HepG2 (cell line): Measurements from ENCODE around the gene FDPS. TPM values are rescaled to one million over a fixed set of nuclear protein-coding genes. Genes with fewer than 3 reads are reported as not detected.

ENCODE experiments used
- BCL6 ChIP-seq: IDR thresholded peaks from 2 replicates; pipeline ENCODE4 v1.6.1; 2016; ENCODE audit warnings: missing genetic modification reagents, missing compliant biosample characterization
- CCDC6 ChIP-seq: sonication (generic); formaldehyde crosslinking; IDR thresholded peaks from 2 replicates; pipeline ENCODE4 v1.8.1; 2022; ENCODE audit warnings: mild to moderate bottlenecking, missing genetic modification reagents, moderate library complexity
- CHCHD3 ChIP-seq: sonication (generic); formaldehyde crosslinking; IDR thresholded peaks from 2 replicates; pipeline ENCODE4 v1.8.0; 2022; ENCODE audit warnings: mild to moderate bottlenecking, missing genetic modification reagents, moderate library complexity
- DR1 ChIP-seq: sonication (generic); formaldehyde crosslinking; IDR thresholded peaks from 2 replicates; pipeline ENCODE4 v1.8.0; 2021; ENCODE audit warnings: mild to moderate bottlenecking, missing genetic modification reagents, inconsistent platforms
- GMEB1 ChIP-seq: sonication (generic); formaldehyde crosslinking; IDR thresholded peaks from 2 replicates; pipeline ENCODE4 v1.5.1; 2020; ENCODE audit warnings: missing genetic modification reagents, mild to moderate bottlenecking, borderline replicate concordance
- HNF1B ChIP-seq: sonication (generic); formaldehyde crosslinking; IDR thresholded peaks from 2 replicates; pipeline ENCODE4 v1.5.1; 2020; ENCODE audit warnings: mild to moderate bottlenecking, moderate library complexity, missing genetic modification reagents
- KLF15 ChIP-seq: sonication (generic); formaldehyde crosslinking; IDR thresholded peaks from 2 replicates; pipeline ENCODE4 v1.8.1; 2023; ENCODE audit warnings: borderline replicate concordance, mild to moderate bottlenecking, inconsistent platforms, missing genetic modification reagents, mixed read lengths
- MIER2 ChIP-seq: IDR thresholded peaks from 2 replicates; pipeline ENCODE4 v1.6.1; 2016; ENCODE audit warnings: missing biosample characterization, missing genetic modification reagents
- MLX ChIP-seq: IDR thresholded peaks from 2 replicates; pipeline ENCODE4 v1.6.1; 2016
- MNT ChIP-seq: fragments of 450-650 bp; IDR thresholded peaks from 2 replicates; pipeline ENCODE4 v1.6.1; 2016
- NCOA5 ChIP-seq: sonication (generic); formaldehyde crosslinking; IDR thresholded peaks from 2 replicates; pipeline ENCODE4 v1.4.0; 2020; ENCODE audit warnings: missing genetic modification reagents
- PCBP2 ChIP-seq: fragments of 200-400 bp; formaldehyde crosslinking; optimal IDR thresholded peaks from 2 replicates; pipeline ENCODE3; 2018; ENCODE audit warnings: low read length, low read depth; ENCODE audit not compliant: poor library complexity, severe bottlenecking
- PLRG1 ChIP-seq: fragments of 450-650 bp; conservative IDR thresholded peaks from 2 replicates; pipeline ENCODE4 v1.6.1; 2016
- RBAK ChIP-seq: sonication (generic); formaldehyde crosslinking; IDR thresholded peaks from 2 replicates; pipeline ENCODE4 v1.5.1; 2020; ENCODE audit warnings: mild to moderate bottlenecking, missing genetic modification reagents
- RFX3 ChIP-seq: IDR thresholded peaks from 2 replicates; pipeline ENCODE4 v1.6.1; 2016; ENCODE audit warnings: missing biosample characterization, missing genetic modification reagents
- SPEN ChIP-seq: sonication (generic); formaldehyde crosslinking; IDR thresholded peaks from 2 replicates; pipeline ENCODE4 v1.5.1; 2020; ENCODE audit warnings: low read depth, mild to moderate bottlenecking, missing genetic modification reagents
- TEAD2 ChIP-seq: sonication (generic); formaldehyde crosslinking; IDR thresholded peaks from 2 replicates; pipeline ENCODE4 v1.9.0; 2021; ENCODE audit warnings: missing genetic modification reagents
- TEF ChIP-seq: sonication (generic); formaldehyde crosslinking; IDR thresholded peaks from 2 replicates; pipeline ENCODE4 v1.5.0; 2020; ENCODE audit warnings: missing genetic modification reagents
- ZFP37 ChIP-seq: sonication (generic); formaldehyde crosslinking; IDR thresholded peaks from 2 replicates; pipeline ENCODE4 v1.4.0; 2020; ENCODE audit warnings: missing genetic modification reagents, borderline replicate concordance
- ZMAT3 ChIP-seq: sonication (generic); formaldehyde crosslinking; conservative IDR thresholded peaks from 2 replicates; pipeline ENCODE4 v1.7.0; 2021; ENCODE audit warnings: missing genetic modification reagents
- ZNF101 ChIP-seq: sonication (generic); formaldehyde crosslinking; IDR thresholded peaks from 2 replicates; pipeline ENCODE4 v1.4.0; 2020; ENCODE audit warnings: mild to moderate bottlenecking, low read depth, missing genetic modification reagents, borderline replicate concordance
- ZNF691 ChIP-seq: sonication (generic); formaldehyde crosslinking; IDR thresholded peaks from 2 replicates; pipeline ENCODE4 v1.4.0; 2020; ENCODE audit warnings: missing genetic modification reagents, low read depth, mild to moderate bottlenecking, borderline replicate concordance
- ZNF83 ChIP-seq: sonication (generic); formaldehyde crosslinking; IDR thresholded peaks from 2 replicates; pipeline ENCODE4 v1.4.0; 2020; ENCODE audit warnings: missing genetic modification reagents, mild to moderate bottlenecking, borderline replicate concordance
- polyA plus RNA-seq, 8 experiments: library from polyadenylated mRNA; depleted of rRNA in 3 of 8; stranded (reverse) in 7 of 8; unstranded in 1 of 8; fragments of >200 nt; fragmentation: Illumina TruSeq in 4 of 8; extraction: Trizol in 4 of 8; gene quantifications; 2 replicates each; pipeline versions ENCODE4 v1.2.1 to v1.2.3, GENCODE V29; 2011 to 2016; ENCODE audit warnings: low read depth in 4 of 8, missing spikeins in 1 of 8, mixed read lengths in 1 of 8; ENCODE audit not compliant: insufficient read depth in 1 of 8
- total RNA-seq, 5 experiments: library from RNA; depleted of rRNA; stranded (reverse); fragments of >200 nt; fragmentation: Illumina TruSeq; extraction: Trizol; gene quantifications; 2 replicates each; pipeline ENCODE4 v1.2.3, GENCODE V29; 2016; ENCODE audit warnings: low read depth in 1 of 5

The FDPS gene
- total and polyA plus RNA-seq, 2 of the 13 experiments (the other 11 are each of a cell fraction or from before 2014, with no cell fraction given): 264 to 519 TPM

- TF ChIP-seq KLF15 (CRISPR knock-in tag): peak; percentile 78; the same call in 1 of the 2 replicates
- peak; percentile 87 for TF ChIP-seq SPEN
- TF ChIP-seq RBAK: no peak
- TF ChIP-seq PCBP2: no peak
- peak; percentile 28; the same call in 1 of the 2 replicates for TF ChIP-seq BCL6 (CRISPR knock-in tag)
- no peak for TF ChIP-seq ZFP37 (CRISPR knock-in tag)
- TF ChIP-seq MIER2 (CRISPR knock-in tag): no peak
- no peak for TF ChIP-seq PLRG1
- peak; percentile 89 for TF ChIP-seq GMEB1
- TF ChIP-seq MLX (CRISPR knock-in tag): peak; percentile 70; the same call in 1 of the 2 replicates
- TF ChIP-seq TEF (CRISPR knock-in tag): no peak
- no peak for TF ChIP-seq ZMAT3 (CRISPR knock-in tag)
- peak; percentile 66; the same call in 1 of the 2 replicates for TF ChIP-seq CCDC6
- no peak for TF ChIP-seq CHCHD3 (CRISPR knock-in tag)
- TF ChIP-seq DR1 (CRISPR knock-in tag): peak; percentile 82; the same call in 1 of the 2 replicates
- TF ChIP-seq TEAD2 (CRISPR knock-in tag): no peak
- TF ChIP-seq ZNF83 (CRISPR knock-in tag): no peak
- peak; percentile 65 for TF ChIP-seq HNF1B (CRISPR knock-in tag)
- TF ChIP-seq RFX3 (CRISPR knock-in tag): no peak
- TF ChIP-seq NCOA5 (CRISPR knock-in tag): no peak
- no peak for TF ChIP-seq ZNF691 (CRISPR knock-in tag)
- peak; percentile 91 for TF ChIP-seq MNT
- TF ChIP-seq ZNF101 (CRISPR knock-in tag): no peak
Measured at GRCh38 chr1:155261852-155262673, 46.6 kb upstream of the FDPS start, which contains the start of gene SCAMP3 (continued).
